Choroid plexus epithelial cell (primary cell): ENCODE measurements around the gene CBLL2.

Experiments used
- DNase-seq: peaks from one replicate; pipeline ENCODE4 v3.0.0-alpha.2; 2010; ENCODE audit warnings: low read depth
- H3K4me3 ChIP-seq: 2 replicates; pipeline ENCODE4 v1.5.1; 2011; ENCODE audit warnings: low read depth, mild to moderate bottlenecking, control low read depth, low read length, moderate library complexity
- CTCF ChIP-seq: conservative IDR thresholded peaks from 2 replicates; pipeline ENCODE4 v1.5.1; 2011; ENCODE audit warnings: low read depth, mild to moderate bottlenecking, control low read depth, inconsistent platforms, low read length, moderate library complexity

CBLL2 gene

DNA sequence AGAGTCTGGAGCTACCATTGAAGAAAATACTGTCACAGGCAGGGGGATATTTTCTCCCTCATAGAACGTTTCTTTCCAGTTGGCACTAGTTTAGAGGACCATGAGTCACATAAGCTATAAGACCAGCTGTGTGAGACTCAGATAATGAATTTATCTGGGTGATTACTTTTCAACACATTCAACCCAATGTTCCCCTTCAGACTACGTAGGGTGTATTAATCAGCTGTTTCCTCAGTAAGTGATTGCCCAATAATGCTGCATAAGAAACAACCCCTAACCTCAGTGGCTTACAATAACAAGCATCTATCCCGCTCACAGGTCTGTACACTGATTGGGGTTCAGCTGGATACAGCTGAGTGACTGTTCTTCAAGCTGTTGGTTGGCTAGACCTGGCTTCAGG is 38.1 kb downstream of the CBLL2 start:
- H3K4me3 ChIP-seq, result no peak overlapping the region
- peak; percentile 62 for DNase-seq

GRCh38 chrX:22313766-22314165 is 41.1 kb downstream of the CBLL2 start:
- no peak for DNase-seq
- TF ChIP-seq CTCF, result no peak
- no peak overlapping the region for H3K4me3 ChIP-seq

More for the DNA sequence above, 38.1 kb downstream of the CBLL2 start:
- TF ChIP-seq CTCF, result no peak

GRCh38 chrX:22314211-22314610 is 41.5 kb downstream of the CBLL2 start:
- DNase-seq, result no peak
- TF ChIP-seq CTCF, result no peak
- no peak overlapping the region for H3K4me3 ChIP-seq

DNA sequence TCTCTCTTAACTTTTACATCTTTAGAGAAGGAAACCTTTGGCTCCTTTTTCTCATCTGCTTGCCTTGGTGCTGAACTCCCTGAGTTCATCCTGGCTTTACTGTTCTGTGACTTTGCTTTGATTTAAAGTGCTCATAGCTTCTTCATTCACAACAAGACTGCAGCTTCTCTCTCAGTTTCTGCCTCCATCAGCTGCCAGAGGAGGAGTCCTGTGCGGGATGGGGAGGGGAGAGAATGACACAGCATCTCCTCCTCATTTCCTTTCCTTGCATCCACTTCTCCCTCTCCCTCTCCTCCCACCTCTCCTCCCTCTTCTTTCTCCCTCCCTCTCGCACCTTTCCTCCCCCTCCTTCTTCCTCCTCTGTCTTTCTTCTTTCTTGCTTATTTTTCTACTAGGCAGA is 42.0 kb downstream of the CBLL2 start:
- DNase-seq, result peak; percentile 19
- no peak overlapping the region for H3K4me3 ChIP-seq
- no peak for TF ChIP-seq CTCF

- DNase-seq, result no peak
- TF ChIP-seq CTCF, result no peak
- no peak overlapping the region for H3K4me3 ChIP-seq
Observed at GRCh38 chrX:22315151-22315550, 42.4 kb downstream of the CBLL2 start.

- H3K4me3 ChIP-seq, result no peak overlapping the region
- no peak for TF ChIP-seq CTCF
Observed at GRCh38 chrX:22320236-22320873, 47.6 kb downstream of the CBLL2 start.

GRCh38 chrX:22323541-22323940 is 50.8 kb downstream of the CBLL2 start:
- DNase-seq, result peak; percentile 70
- no peak for TF ChIP-seq CTCF
- no peak overlapping the region for H3K4me3 ChIP-seq

More at GRCh38 chrX:22320236-22320873, 47.6 kb downstream of the CBLL2 start:
- no peak for DNase-seq
